Measurements from ENCODE around the gene CDC37.

DNA sequence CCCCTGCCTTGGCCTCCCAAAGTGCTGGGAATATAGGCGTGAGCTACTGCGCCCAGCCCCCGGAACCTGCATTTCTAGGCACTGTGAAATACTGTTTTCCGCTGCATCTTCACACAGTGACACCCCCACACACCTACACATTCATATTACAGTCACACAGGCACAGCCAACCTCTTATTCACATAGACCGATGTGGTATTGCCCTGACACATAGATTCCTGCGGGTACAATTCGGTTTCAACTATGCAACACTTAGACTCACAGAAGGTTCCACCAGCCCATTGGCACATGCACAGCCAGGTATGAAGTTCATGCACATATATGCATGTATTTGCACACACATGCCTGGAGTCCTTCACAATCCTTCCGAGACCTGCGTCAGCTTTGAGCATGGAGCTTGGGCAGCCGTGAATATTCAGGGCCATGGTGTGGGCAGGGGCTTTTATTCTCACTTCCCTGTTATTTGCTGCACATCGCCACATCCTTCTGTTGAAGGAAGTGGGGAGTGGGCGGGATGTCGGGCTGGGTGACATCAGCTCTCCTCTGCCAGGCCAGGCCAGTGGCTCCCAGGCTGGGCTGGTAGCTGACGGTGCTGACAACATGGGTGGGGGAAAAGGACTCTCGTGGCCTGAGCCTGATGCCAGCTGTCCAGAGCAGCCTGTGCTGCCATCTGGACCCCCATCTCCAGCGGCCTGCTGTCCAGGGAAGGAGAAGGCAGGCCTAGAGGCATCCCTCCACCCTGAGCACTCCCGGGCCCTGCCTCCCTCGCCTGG lies 5.4 kb upstream of the CDC37 start:
- TF ChIP-seq, protein P1, sequence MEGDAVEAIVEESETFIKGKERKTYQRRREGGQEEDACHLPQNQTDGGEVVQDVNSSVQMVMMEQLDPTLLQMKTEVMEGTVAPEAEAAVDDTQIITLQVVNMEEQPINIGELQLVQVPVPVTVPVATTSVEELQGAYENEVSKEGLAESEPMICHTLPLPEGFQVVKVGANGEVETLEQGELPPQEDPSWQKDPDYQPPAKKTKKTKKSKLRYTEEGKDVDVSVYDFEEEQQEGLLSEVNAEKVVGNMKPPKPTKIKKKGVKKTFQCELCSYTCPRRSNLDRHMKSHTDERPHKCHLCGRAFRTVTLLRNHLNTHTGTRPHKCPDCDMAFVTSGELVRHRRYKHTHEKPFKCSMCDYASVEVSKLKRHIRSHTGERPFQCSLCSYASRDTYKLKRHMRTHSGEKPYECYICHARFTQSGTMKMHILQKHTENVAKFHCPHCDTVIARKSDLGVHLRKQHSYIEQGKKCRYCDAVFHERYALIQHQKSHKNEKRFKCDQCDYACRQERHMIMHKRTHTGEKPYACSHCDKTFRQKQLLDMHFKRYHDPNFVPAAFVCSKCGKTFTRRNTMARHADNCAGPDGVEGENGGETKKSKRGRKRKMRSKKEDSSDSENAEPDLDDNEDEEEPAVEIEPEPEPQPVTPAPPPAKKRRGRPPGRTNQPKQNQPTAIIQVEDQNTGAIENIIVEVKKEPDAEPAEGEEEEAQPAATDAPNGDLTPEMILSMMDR (IDR thresholded peaks at IDR 0.05) = no peak
- TF ChIP-seq POLR2A (IDR thresholded peaks at IDR 0.05) = no peak

All from esophagus squamous epithelium (tissue), 4 donors.